GM19438 (cell line): ENCODE data around the gene ZXDA.
A peak's percentile ranks its signal among the peaks of the same experiment; 100 is the strongest.
"Not testable (repeated sequence)": the region's sequence is repeated elsewhere in the genome, so short reads cannot be mapped to it uniquely, and the experiment has no call there.

Experiments
- ATAC-seq: cut with Tn5 transposase; IDR thresholded peaks from one replicate; pipeline ENCODE4 v1.9.1; 2021; ENCODE audit warnings: low read depth; ENCODE audit not compliant: unreplicated experiment

ZXDA gene, protein sequence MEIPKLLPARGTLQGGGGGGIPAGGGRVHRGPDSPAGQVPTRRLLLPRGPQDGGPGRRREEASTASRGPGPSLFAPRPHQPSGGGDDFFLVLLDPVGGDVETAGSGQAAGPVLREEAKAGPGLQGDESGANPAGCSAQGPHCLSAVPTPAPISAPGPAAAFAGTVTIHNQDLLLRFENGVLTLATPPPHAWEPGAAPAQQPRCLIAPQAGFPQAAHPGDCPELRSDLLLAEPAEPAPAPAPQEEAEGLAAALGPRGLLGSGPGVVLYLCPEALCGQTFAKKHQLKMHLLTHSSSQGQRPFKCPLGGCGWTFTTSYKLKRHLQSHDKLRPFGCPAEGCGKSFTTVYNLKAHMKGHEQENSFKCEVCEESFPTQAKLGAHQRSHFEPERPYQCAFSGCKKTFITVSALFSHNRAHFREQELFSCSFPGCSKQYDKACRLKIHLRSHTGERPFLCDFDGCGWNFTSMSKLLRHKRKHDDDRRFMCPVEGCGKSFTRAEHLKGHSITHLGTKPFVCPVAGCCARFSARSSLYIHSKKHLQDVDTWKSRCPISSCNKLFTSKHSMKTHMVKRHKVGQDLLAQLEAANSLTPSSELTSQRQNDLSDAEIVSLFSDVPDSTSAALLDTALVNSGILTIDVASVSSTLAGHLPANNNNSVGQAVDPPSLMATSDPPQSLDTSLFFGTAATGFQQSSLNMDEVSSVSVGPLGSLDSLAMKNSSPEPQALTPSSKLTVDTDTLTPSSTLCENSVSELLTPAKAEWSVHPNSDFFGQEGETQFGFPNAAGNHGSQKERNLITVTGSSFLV

DNA sequence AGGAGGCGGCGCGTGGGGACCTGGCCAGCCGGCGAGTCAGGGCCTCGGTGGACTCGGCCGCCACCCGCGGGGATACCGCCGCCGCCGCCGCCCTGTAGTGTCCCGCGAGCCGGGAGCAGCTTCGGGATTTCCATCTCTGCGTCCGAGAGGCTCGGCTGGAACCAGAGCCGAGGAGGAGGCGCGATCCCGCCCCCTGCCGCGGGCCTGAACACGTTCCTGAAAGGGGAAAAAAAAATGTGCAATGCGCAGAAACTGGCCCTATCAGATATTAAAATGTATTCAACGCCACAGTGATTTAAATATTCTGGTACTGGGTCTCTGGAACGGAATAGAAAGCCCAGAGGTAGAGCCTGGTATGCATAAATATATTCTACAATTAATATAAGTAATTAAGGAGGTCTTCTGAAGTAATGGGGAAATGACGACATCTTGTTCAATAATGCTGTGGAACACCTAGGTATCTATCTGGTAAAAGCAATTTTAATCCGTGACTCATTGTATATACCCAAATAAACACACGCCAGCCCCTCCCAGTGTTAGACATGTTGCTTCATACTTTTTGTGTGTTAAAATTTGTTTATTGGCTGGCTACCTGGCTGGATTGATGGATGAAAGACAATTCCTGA is at the start of gene ZXDA:
TSS of gene ZXDA (minus strand) at position 172 of the 626 bp plus-strand sequence. CDS start at position 134, 38 bp downstream.
- ATAC-seq: peak; percentile 60

DNA sequence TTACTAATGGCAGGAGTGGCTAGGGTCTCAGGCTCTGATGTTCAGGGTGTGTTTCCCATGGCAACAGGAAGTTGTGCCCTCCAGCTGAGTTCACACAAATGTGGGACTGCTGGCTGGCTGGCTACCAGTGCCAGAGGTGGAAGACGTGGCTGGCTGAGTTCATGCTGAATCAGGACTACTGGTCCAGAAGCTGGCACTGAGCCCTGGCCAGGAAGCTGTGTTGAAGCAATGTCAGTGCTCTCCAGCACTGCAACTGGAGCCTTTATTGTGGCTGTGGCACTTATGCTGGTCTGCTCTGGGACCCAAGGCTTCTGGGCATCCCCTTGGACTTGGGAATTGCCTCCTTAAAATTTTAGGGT is 42.0 kb upstream of the ZXDA start:
- ATAC-seq: no peak

DNA sequence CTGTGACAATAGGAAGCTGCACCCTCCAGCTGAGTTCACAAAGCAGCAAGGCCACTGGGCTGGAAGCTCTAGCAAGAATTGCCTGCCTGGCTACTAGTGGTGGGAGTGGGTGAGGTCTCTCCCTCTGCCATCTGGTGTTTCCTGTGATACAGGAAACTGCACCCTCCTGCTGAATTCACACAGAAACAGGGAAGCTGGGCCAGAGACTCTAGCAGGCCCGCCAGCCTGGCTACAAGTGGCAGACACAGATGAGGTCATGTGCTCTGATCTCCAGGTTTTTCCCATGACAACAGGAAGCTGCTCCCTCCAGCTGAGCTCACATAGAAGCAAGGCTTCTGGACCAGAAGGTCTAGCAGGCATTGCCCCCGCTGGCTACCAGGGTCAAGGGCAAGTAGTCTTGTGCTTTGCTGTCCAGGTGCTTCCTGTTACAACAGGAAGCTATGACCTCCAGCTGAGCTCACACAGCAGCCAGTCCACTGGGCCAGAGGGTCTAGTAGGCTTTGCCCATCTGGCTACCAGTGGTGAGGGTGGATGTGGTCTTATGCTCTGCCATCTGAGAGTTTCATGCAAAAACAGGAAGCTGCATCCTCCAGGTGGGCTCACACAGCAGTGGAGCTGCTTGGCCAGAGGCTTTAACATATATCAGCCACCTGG is 41.5 kb upstream of the ZXDA start:
- no peak for ATAC-seq

DNA sequence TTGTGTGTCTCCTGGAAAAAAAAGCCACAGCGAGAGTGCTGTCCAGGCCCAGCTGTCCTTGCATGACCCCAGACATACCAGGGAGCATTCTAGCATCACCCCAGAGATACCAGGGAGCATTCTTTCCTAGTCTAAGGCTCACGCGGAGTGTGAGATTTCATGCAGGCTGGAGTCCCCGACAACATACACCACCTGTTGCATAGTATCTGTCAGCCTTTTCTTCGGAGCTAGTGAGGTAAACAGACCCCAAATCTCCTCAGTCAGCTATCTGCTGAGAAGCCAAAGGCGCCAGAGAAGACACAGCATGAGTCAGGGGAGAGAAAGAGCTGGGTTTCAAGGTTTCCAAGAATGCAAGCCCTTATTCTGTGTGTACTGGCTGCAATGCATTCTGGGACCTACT is 23.1 kb upstream of the ZXDA start:
- ATAC-seq: no peak

DNA sequence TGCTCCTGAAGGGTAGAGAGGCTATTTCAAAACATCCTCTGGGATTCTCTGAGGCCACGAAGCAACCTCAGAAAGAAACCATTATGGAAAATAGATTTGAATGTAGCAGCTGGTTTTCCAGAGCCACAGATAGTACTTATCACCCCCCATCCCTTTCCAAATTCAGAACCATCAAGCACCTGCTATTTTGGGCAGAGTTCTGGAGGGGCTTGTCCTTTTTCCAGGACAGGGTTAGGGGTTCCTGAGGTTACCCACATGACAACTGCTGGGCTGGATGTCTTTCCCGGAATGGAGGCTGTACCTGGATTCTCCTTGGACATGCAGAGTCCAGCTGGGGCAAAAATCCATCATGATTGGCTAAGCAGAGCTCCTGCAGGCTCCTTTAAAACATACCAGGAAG is 22.0 kb upstream of the ZXDA start:
- no peak for ATAC-seq

DNA sequence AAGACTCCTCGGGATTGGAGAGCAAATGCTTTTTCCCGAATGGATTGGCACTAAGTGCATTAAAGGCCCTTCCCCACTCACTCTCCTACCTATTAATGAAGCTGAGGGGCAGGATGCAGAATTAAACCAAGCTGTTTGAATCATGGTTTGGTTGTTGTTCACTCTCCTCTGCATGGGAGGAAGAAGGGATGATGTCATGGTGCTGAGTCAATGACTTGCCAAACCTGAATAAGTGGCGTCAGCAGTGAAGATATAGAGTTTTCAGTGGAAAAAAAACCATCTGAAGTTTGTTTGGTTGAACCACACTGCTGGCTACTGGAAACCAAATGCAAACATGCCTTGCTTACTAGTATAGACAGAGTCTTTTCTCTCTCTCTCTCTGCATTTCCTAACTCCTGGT is 19.8 kb upstream of the ZXDA start:
- no peak for ATAC-seq

DNA sequence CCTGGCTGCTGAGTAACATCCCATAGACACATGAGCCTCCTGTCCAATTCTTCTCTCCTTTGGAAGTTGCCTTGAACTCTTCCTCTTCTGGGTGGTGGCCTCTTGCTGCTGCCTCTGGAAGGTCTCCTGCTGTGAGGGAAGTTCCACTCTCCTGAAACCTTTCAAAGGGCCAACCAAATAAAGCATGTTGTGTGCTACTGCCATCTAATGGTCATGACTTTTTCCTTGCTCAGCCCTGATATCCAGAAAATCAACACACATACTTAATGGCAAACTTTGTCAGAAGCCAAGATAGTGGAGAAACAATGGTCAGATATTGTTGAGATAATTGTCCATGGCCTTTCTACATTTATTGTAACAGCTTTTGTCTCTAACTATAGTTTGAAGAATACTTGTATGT is 19.1 kb upstream of the ZXDA start:
- ATAC-seq: no peak

DNA sequence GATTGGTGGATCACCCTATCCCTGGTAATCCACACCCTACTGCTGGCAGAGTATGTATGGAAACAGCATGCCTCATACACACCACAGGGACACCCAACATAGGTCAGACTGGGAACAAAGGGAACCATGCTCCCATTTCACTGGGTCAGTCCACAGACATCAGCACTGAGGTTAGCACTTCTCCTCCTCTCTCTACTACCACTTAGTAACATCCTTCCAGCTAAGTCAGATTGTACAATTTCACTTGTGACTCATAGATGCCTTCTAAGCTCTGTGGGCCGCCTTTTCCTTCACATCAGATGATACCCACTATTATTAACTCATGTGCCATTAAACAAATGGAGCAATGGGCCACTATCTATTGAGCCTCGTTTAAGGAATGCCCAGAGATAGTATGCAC is 15.5 kb upstream of the ZXDA start:
- no peak for ATAC-seq

DNA sequence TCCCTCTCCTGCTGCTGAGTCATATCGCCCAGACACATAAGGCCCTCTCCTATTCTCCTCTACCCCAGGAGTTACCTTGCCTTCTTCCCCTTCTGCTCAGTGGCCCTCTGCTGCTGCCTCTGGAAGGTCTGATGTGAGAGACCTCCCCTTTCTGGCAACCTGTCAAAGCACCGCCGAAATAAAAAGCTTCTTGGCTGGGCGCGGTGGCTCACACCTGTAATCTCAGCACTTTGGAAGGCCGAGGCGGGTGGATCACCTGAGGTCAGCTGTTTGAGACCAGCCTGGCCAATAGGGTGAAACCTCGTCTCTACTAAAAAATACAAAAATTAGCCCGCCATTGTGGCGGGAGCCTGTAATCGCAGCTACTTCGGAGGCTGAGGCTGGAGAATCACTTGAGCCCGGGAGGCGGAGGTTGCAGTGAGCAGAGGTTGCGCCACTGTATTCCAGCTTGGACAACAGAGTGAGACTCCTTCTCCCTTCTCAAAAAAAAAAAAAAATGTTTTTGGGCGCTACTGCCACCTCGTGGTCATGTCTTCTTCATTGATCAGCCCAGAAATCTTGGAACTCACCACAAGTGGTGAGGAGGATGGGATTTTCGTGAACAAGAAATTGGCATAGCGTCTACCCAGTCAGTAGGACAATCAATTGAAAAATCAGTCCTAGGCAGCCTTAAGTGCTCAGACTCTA is 8.6 kb upstream of the ZXDA start:
- ATAC-seq: no peak

DNA sequence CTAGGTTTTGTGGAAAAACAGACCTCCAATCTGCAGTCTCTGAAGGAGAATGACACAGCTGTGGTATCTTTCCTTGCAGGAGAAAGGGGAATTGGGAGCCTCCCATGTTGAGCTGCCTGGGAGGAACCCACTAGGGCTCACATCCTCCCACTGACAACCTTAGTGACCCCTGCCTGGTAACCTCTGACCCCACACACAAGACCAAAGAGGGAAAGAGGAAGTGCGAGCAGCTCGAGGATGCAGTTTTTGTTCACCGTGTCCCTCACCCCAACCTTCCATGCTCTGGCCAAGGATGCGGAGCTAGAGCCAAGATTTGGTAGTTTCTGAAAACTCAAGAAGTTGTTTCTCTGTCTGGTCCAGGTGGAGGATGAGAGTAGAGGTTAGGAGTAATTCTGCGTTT is 5.4 kb upstream of the ZXDA start:
- ATAC-seq: no peak

DNA sequence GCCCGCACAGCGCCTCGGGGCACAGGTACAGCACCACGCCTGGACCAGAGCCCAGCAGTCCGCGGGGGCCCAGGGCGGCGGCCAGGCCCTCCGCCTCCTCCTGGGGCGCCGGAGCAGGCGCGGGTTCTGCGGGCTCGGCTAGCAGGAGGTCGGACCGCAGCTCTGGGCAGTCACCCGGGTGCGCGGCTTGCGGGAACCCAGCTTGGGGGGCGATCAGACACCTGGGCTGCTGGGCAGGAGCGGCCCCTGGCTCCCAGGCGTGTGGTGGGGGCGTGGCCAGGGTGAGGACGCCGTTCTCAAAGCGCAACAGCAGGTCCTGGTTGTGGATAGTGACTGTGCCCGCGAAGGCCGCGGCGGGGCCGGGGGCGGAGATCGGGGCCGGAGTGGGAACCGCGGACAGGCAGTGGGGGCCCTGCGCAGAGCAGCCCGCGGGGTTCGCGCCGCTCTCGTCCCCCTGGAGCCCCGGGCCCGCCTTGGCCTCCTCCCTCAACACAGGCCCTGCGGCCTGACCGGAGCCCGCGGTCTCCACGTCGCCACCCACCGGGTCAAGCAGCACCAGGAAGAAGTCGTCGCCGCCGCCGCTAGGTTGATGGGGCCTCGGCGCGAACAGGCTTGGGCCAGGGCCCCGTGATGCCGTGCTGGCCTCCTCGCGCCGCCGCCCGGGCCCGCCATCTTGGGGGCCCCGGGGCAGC is 517 bp downstream of the ZXDA start:
- ATAC-seq: peak; percentile 83

DNA sequence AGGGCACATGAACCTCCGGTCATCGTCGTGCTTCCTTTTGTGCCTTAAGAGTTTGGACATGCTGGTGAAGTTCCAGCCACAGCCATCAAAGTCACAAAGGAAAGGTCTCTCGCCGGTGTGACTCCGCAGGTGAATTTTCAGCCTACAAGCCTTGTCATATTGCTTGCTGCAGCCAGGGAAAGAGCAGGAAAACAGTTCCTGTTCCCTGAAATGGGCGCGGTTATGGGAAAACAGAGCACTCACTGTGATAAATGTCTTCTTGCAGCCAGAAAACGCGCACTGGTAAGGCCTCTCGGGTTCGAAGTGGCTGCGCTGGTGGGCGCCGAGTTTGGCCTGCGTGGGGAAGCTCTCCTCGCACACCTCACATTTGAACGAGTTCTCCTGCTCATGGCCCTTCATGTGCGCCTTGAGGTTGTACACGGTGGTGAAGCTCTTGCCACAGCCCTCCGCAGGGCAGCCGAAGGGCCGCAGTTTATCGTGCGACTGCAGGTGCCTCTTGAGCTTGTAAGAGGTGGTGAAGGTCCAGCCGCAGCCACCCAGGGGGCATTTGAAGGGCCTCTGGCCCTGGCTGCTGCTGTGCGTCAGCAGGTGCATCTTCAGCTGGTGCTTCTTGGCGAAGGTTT is 1.2 kb downstream of the ZXDA start:
- not testable (repeated sequence) for ATAC-seq

DNA sequence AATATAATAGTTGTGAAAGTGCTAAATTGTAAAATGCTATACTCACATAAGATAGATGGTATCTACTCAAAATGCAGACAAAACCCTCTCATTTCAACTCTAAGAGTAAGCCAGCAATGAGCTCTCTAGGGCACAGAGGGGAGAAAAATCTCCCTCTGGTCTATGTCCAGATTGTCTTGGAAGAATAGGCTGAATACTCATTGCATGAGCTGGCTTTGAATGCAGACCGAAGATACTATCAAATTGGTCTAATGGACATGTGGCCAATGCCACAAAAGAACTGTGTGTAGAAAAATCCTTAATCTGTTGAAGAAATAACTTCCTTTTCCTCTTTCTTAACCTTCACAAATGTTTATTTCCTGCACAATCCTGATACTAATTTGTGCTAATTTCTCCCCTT is 3.5 kb downstream of the ZXDA start:
- ATAC-seq: no peak

DNA sequence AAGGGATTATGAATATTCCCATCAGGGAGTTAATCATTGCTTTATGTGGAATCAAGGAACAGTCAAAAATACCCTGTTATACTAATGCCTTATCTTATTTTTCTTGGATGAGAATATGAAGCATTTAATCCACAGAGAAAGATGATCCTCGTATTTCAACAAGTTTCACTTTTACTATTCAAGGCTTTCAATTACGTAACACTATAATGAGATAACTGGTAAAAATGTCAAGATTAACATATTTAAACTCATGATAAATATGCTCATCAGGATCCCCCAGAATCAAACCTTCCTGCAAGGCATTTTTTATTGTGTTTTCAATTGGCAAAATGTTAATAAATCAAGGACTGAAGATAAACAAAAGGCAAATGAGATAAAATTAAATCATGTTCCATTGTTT is 5.1 kb downstream of the ZXDA start:
- ATAC-seq: no peak

DNA sequence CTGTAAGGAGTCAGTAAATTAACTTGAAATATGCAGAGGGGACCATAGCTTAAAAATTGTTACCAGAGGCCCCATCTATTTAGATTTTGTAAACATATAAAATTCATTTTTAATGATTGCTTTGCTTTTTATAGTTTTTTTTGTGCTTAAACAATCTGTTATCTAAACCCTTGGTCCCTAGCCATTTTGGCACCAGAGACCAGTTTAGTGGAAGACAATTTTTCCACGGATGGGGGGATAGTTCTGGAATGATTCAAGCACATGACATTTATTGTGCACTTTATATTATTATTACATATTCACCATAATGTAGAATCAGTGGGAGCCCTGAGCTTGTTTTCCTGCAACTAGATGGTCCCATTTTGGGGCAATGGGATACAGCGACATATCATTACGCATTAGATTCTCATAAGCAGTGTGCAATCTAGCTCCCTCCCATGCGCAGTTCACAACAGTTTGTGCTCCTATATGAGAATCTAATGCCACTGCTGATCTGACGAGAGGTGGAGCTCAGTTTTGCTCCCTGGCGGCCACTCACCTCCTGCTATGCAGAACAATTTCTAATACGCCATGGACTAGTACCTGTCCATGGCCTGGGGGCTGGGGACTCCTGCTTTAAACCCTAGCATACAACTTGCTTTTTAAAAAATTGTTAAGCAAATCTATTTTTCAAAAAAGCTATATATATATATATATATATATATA is 5.9 kb downstream of the ZXDA start:
- no peak for ATAC-seq

DNA sequence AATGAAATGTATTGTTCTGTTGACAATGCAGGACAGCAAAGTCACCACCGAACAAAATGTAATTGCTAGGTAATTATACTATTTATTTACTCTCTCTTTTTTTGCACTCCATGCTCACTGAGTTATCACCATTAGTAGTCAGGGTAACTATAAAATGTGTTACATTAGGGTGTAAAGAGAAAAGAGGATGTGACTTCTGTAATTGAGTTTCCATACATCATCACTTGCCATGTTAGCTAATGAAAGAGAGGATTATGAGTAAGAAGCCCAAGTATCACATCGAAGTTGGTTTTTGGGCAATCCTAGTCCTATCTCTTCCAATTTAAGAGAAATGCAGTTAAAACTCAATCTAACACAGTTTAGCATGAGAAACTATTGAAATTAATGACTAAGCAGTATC is 7.6 kb downstream of the ZXDA start:
- no peak for ATAC-seq

DNA sequence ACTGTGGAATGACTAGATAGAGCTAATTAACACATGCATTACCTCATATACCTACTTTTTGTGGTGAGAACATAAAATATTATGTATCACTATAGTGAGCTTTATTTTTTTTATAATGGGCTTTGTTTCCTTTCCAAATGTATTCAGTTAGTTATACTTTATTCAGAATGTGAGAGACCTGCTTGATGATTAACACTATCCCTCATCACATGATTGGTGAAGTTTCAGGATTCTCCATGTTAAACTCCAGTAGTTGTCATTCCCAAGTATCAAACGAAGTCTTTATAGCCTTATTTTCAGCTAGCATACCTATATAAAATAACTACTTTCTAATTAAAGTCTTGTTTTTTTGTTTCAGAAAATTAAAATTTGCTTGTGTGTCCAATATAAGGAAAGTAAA is 8.8 kb downstream of the ZXDA start:
- no peak for ATAC-seq

DNA sequence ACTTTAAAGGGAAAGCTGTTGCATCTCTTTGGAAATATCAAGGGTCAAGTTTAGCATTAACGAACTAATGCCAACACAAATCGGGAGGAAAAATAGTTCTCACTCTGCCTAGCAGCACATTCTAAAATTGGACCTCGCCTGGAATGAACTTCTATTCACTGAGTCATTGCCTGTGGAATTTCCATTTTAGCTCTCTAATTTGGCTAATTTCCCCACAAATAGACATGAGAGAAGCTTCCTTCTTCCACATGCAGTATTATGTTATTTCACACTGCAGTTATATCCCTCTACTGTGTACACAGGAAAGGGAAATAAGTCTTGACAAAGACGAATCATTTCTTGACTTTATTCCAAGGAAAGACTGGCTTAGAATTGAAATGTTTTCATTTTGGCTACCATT is 9.3 kb downstream of the ZXDA start:
- ATAC-seq: no peak

DNA sequence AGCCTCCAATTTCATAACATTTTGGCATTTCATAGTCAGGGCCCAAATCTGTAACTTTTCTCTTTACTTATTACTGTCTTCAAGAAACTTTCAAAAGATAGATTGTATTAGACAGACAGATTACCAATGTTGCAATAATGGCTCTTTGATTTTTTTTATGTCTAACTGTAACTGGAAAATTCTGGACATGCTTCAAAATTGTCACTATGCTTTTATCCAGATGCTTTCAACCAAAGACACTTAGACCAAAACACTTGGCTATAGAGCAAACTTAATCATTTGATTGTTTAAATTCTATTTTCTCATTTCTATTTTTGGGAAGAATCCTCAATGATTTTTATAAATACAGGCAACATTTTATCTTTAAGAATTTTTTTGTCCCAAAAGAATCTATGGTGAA is 10.4 kb downstream of the ZXDA start:
- no peak for ATAC-seq
